Measurements from ENCODE around the gene CFAP68. TPM values are rescaled to one million over a fixed set of nuclear protein-coding genes. Genes with fewer than 3 reads are reported as not detected.

CFAP68 gene
- total RNA-seq, 1 experiment from 2014 or later = 23.4 TPM

DNA sequence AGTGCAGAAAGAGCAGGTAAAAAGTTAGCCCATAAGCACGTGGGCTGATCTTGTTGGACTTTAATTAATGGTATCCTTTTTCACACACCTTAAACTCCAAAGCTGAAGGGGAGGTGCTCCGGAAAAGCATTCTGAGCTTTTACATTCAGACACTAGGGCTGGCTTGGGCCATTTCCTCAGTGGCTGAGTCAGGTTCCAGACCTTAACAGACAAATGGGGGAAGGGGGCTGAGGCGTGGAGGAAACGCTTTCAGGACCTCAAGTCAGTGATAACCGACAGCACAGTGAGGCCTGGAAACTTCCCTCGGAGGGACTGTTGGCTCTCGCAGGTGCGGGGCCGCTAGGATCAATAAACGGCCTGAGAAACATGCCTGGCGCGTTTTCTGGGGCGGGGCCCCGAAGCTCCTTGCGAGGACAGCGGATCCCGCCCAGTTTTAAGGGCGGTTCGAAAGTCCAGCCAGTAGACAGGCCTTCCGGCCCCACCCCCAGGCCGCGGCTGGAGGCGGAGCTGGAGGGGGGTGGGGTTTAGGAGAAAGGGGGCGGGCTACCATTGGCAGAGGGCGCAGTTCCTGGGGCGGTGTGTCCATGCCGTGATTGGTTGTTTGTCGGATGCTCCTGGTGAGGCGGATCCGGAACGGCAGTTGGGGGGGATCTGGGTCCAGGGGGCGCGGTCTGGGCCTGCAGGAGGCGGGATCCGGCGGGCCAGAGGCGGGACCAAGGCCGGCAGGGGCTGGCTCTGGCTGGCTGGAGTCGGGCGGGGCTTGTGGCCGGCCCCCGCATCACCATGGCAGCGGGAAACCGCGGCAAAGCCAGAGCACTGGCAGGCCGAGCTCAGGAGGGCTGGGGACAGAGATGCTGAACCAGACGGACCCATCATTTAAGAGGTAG is 47.4 kb downstream of the CFAP68 start:
- peaks cover 31 to 33% of the 10 kb centered on the region in 2 experiments for H3K4me1 Mint-ChIP-seq
- H2BK12ac ChIP-seq (ENCODE audit: insufficient read length, low read depth, low read length) = no peak overlapping the region
- no CpG with 5 or more reads among the region's 47 CpGs for WGBS (ENCODE audit: extremely low coverage, insufficient read length, low lambda C conversion rate)

More for the DNA sequence above, 47.4 kb downstream of the CFAP68 start:
- no peak overlapping the region for H4K8ac ChIP-seq (replicated peaks; ENCODE audit: insufficient read length, low read depth, low read length)
- H3K27ac Mint-ChIP-seq = peak overlapping the region; percentile 85 to 95 (median 93); a peak in 6 of 7 replicates
- no peaks in the 10 kb centered on the region for H3K79me1 ChIP-seq (ENCODE audit: insufficient read depth, low read depth, low read length, poor library complexity, severe bottlenecking)
- H3K23me2 ChIP-seq (ENCODE audit: insufficient read length, low read depth, low read length, poor library complexity, severe bottlenecking) = peaks cover 5% of the 10 kb centered on the region
- no peaks in the 10 kb centered on the region for H3K9me3 ChIP-seq (ENCODE audit: control insufficient read depth, low read depth, low read length)
- TF ChIP-seq, protein P1, sequence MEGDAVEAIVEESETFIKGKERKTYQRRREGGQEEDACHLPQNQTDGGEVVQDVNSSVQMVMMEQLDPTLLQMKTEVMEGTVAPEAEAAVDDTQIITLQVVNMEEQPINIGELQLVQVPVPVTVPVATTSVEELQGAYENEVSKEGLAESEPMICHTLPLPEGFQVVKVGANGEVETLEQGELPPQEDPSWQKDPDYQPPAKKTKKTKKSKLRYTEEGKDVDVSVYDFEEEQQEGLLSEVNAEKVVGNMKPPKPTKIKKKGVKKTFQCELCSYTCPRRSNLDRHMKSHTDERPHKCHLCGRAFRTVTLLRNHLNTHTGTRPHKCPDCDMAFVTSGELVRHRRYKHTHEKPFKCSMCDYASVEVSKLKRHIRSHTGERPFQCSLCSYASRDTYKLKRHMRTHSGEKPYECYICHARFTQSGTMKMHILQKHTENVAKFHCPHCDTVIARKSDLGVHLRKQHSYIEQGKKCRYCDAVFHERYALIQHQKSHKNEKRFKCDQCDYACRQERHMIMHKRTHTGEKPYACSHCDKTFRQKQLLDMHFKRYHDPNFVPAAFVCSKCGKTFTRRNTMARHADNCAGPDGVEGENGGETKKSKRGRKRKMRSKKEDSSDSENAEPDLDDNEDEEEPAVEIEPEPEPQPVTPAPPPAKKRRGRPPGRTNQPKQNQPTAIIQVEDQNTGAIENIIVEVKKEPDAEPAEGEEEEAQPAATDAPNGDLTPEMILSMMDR (conservative IDR thresholded peaks at IDR 0.05) = no peak
- H3K4me1 ChIP-seq (ENCODE audit: insufficient read depth, low read length) = peaks cover 3% of the 10 kb centered on the region; the same call in 1 of the 2 replicates
- peak; percentile 98 for DNase-seq
- H4K91ac ChIP-seq (ENCODE audit: insufficient read length, low read depth, low read length) = no peak overlapping the region
- H2BK5ac ChIP-seq (ENCODE audit: insufficient read length, low read length) = no peak overlapping the region
- no peaks in the 10 kb centered on the region for H3K79me2 ChIP-seq (ENCODE audit: insufficient read depth, low read length)
- H3K27ac ChIP-seq (ENCODE audit: insufficient read length, low read depth, low read length) = peak overlapping the region; percentile 14
- H3K4me3 Mint-ChIP-seq = peak overlapping the region; percentile 67 to 80
- H4K5ac ChIP-seq (ENCODE audit: insufficient read length, low read depth, low read length) = no peak overlapping the region
- peak overlapping the region; percentile 99 for H2AFZ ChIP-seq (ENCODE audit: low read length)
- no peak overlapping the region for H2BK20ac ChIP-seq (ENCODE audit: low read depth, low read length, poor library complexity, severe bottlenecking)
- no peaks in the 10 kb centered on the region for H3K36me3 Mint-ChIP-seq (ENCODE audit: insufficient read depth in 1 of 3, low read depth in 3 of 3)
- no peaks in the 10 kb centered on the region for H3K9me3 Mint-ChIP-seq
- no peak overlapping the region for H2BK120ac ChIP-seq (ENCODE audit: low read depth, low read length, poor library complexity, severe bottlenecking)
- H3K9ac ChIP-seq (ENCODE audit: extremely low read depth, insufficient read length, low read length) = peak overlapping the region; percentile 60
- no peaks in the 10 kb centered on the region for H4K20me1 ChIP-seq (ENCODE audit: control insufficient read depth, insufficient read depth, insufficient read length)
- no peak overlapping the region for H3K56ac ChIP-seq (ENCODE audit: insufficient read length, low read depth, low read length)
- H3K27me3 Mint-ChIP-seq (ENCODE audit: low read depth) = no peaks in the 10 kb centered on the region
- no peak overlapping the region; the same call in 1 of the 2 replicates for H2BK15ac ChIP-seq (ENCODE audit: low read depth, low read length)
- H3K27me3 ChIP-seq (ENCODE audit: insufficient read depth, low read length) = no peaks in the 10 kb centered on the region
- H3T11ph ChIP-seq (ENCODE audit: low read length) = no peak overlapping the region
- no peak overlapping the region for H3K23ac ChIP-seq (ENCODE audit: insufficient read length, low read depth, low read length)
- peak overlapping the region; percentile 83 for H3K4me2 ChIP-seq (ENCODE audit: insufficient read depth, insufficient read length, low read length)
- H3K4ac ChIP-seq (ENCODE audit: low read depth, low read length) = no peak overlapping the region
- peak overlapping the region; percentile 41; the same call in 1 of the 2 replicates for H3K14ac ChIP-seq (ENCODE audit: insufficient read depth, low read length)
- H3K18ac ChIP-seq (ENCODE audit: insufficient read length, low read depth, low read length) = peak overlapping the region; percentile 93
- no peak overlapping the region for H2AK5ac ChIP-seq (ENCODE audit: insufficient read length, low read length)

Measured in H9 (cell line).